HG02623 (cell line): Measurements from ENCODE around the gene CUX1.

Experiments used
- ATAC-seq: cut with Tn5 transposase; IDR thresholded peaks from one replicate; pipeline ENCODE4 v1.9.1; 2021; ENCODE audit warnings: moderate library complexity; ENCODE audit not compliant: unreplicated experiment

The CUX1 gene

GRCh38 chr7:102196028-102196427, 378.6 kb downstream of the CUX1 start:
- ATAC-seq: no peak

GRCh38 chr7:102197161-102197560, 379.7 kb downstream of the CUX1 start:
- ATAC-seq: no peak

GRCh38 chr7:102197599-102197998, 380.2 kb downstream of the CUX1 start:
- no peak for ATAC-seq

- ATAC-seq: no peak
Measured at GRCh38 chr7:102198417-102198956, 381.1 kb downstream of the CUX1 start.

- ATAC-seq: no peak
Measured at GRCh38 chr7:102201576-102201975, 384.1 kb downstream of the CUX1 start.

GRCh38 chr7:102202556-102202955, 385.1 kb downstream of the CUX1 start:
- ATAC-seq: no peak

GRCh38 chr7:102203218-102203617, 385.8 kb downstream of the CUX1 start:
- ATAC-seq: no peak

GRCh38 chr7:102204212-102204611, 386.8 kb downstream of the CUX1 start:
- no peak for ATAC-seq

- ATAC-seq: no peak
Measured at GRCh38 chr7:102205915-102206314, 388.5 kb downstream of the CUX1 start.

- ATAC-seq: no peak
Measured at GRCh38 chr7:102208826-102209225, 391.4 kb downstream of the CUX1 start.

- ATAC-seq: no peak
Measured at GRCh38 chr7:102210787-102211186, 393.4 kb downstream of the CUX1 start.

GRCh38 chr7:102211590-102212550, 394.4 kb downstream of the CUX1 start:
- peak; percentile 88 for ATAC-seq

- no peak for ATAC-seq
Measured at GRCh38 chr7:102214477-102215072, 397.1 kb downstream of the CUX1 start.

GRCh38 chr7:102215256-102215655, 397.8 kb downstream of the CUX1 start:
- no peak for ATAC-seq

- ATAC-seq: no peak
Measured at GRCh38 chr7:102215711-102216110, 398.3 kb downstream of the CUX1 start.

GRCh38 chr7:102216573-102217314, 399.3 kb downstream of the CUX1 start:
- ATAC-seq: no peak

- ATAC-seq: no peak
Measured at GRCh38 chr7:102220229-102220850, 402.9 kb downstream of the CUX1 start.

GRCh38 chr7:102220960-102221800, 403.8 kb downstream of the CUX1 start:
- no peak for ATAC-seq

- no peak for ATAC-seq
Measured at GRCh38 chr7:102221961-102222360, 404.5 kb downstream of the CUX1 start.

GRCh38 chr7:102222445-102222844, 405.0 kb downstream of the CUX1 start:
- ATAC-seq: no peak
